Islet precursor cell (in vitro differentiated cells): ENCODE data around the gene CEP128.
A peak's percentile ranks its signal among the peaks of the same experiment; 100 is the strongest.

Source experiments
- DNase-seq: peaks from one replicate; pipeline ENCODE4 v3.0.0-alpha.2; 2018

The CEP128 gene

DNA sequence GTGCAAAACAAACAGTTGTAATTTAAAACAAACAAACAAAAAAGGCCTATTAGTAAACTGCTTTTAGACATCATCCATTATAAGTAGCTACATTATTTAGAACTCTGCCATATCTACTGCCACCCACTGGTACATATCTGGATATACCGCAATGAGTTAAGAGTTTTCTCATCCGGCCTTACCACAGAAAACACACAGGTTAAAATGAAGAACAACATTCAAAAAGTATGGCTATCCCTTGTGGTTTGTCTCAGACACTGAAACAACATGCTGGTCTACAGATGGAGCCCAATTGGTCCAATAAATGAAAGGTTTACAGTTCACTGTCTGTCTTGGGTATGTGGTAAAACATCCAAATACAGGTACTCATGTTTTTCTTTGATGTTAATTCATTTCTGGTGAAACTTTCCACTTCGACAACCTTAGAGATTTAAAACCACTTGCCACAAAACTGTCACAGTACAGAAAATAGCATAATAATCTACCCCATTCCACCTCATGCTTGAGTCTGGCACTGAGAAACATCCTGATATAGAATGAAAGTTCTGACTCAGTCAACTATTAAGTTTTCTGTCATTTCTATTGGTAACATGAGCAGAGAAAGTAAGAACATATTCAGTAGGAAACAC lies 354.3 kb downstream of the CEP128 start:
- DNase-seq, result no peak

DNA sequence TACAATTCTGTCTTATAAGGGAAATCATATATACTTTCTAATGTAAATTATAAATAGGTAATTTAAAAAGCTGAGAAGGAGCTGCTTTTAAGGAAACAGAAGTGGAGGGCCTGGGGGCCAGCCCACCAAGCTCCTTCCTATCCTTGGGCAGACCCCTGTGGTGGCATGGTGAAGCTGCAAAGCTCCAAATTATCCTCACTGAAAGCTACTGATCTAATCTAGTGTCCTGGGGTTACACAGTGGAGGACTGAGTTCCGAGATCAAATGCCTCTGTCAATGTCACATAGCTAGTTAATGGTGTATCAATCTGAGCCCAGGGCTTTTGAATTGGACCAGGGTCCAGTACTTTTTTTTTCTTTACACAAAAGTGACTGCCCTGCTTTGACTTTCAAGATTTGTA lies 355.4 kb downstream of the CEP128 start:
- DNase-seq, result peak; percentile 58

- DNase-seq, result no peak
Measured at GRCh38 chr14:80585506-80585835, 356.1 kb downstream of the CEP128 start.

- DNase-seq, result no peak
Measured at GRCh38 chr14:80584744-80585505, 356.6 kb downstream of the CEP128 start.

DNA sequence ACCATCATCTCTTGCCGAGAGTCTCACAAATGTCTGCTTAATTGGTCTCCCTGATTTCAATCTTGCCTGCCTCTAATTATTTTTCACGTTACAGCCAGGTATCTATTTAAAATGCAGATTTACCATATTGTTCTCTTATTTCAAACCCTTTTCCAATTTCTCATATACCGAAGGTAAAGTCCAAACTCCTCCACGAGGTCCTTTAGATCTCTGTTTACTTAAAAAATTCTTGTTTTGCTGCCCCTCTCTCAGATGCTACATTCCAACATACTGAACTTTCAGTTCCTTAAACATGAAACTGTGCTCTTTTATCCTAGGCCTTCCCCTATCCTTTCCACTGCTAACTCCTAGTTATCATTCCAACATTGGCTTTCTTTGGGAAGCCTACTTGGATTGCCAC lies 363.9 kb downstream of the CEP128 start:
- no peak for DNase-seq

- no peak for DNase-seq
Measured at GRCh38 chr14:80576401-80576800, 365.1 kb downstream of the CEP128 start.

DNA sequence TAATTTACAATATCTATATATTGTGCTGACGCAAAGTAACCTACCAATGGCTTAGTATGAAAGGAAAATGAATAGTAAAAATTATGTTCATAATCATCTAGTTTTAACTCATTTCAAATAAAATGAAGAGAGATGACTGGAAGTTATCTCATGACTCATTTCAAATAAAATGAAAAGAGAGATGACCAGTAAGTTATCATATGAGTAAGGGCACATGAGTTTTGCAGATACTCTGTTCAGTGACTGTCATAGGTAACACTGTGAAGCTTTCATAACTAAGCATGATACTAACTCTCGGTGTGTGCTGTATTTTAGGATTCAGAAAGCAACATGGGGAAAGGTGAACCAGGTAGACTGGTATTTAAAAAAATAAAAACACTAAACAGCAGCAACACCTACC lies 365.8 kb downstream of the CEP128 start:
- DNase-seq, result no peak

- DNase-seq, result no peak
Measured at GRCh38 chr14:80572666-80573065, 368.9 kb downstream of the CEP128 start.

DNA sequence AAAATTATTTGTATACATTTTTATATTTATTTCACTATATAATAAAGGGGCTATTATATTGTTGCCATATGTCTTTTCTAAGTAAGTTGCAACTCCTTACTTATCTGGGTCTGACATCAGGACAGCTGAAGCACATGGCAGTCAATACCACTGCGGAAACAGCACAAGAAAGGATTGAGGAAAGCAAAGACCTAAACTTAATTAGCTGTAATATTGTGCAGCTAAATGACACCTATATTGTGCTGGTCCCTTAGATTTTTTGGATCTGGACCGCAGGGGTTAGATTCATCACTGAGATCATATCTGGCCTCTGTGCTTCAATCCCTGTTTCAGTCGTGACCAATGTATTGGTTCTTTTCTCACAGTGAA lies 370.6 kb downstream of the CEP128 start:
- DNase-seq, result no peak

- DNase-seq, result peak; percentile 70
Measured at GRCh38 chr14:80567905-80568536, 373.5 kb downstream of the CEP128 start.

GRCh38 chr14:80565001-80565400 lies 376.5 kb downstream of the CEP128 start:
- peak; percentile 81 for DNase-seq

GRCh38 chr14:80564051-80564450 lies 377.5 kb downstream of the CEP128 start:
- DNase-seq, result no peak

DNA sequence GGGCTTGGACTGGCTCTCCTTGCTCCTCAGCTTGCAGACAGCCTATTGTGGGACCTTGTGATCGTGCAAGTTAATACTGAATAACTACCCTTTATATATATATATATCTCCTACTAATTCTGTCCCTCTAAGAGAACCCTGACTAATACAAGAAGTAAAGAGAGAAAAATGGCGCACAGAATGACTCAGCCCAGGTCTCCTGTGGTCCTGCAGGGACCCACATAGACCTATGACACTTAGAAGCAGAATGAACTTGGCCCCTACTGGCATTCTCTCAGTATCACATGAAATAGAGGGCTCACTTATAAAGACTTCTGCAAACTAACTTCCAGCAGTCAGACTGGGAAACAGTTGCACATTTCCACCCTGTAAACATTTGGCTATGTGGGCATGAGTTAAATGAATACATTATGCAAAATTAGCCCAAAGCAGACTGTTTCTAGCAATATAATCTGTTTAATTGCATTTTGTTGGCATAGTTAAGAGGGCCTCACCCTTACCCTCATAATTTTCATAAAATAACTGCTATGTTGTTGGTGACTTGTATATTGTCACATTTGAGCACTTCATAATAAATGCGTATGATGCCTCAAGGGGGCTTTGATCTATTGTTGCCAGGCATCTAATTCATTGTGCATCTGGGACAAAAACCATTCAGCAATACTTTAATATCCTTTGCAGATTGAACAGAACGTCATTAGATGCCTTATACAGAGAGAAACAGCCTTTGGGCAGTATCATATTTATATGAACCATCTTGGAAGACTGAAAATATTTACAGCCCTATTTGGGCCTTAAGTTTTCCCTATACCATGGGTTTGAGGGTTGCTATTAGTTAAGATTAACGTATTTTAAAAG lies 380.5 kb downstream of the CEP128 start:
- no peak for DNase-seq

DNA sequence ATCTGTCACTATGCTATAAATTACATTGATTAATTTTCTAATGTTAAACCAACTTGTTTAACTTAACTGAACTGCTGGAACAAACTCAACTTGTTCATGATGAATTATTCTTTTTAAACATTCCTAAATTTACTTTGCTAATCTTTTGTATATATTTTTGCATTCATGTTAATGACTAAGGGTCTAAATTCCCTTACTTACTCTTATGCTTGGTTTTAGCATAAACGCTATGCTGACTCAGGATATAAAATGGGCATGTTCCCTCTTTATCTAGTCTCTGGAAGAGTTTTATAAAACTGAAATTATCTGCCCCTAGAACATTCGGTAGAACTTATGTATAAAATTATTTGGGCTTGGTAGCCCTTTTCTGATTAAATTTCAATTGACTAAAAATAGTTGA lies 387.4 kb downstream of the CEP128 start:
- DNase-seq, result no peak

- no peak for DNase-seq
Measured at GRCh38 chr14:80549141-80549540, 392.4 kb downstream of the CEP128 start.

- no peak for DNase-seq
Measured at GRCh38 chr14:80545935-80546854, 395.3 kb downstream of the CEP128 start.

DNA sequence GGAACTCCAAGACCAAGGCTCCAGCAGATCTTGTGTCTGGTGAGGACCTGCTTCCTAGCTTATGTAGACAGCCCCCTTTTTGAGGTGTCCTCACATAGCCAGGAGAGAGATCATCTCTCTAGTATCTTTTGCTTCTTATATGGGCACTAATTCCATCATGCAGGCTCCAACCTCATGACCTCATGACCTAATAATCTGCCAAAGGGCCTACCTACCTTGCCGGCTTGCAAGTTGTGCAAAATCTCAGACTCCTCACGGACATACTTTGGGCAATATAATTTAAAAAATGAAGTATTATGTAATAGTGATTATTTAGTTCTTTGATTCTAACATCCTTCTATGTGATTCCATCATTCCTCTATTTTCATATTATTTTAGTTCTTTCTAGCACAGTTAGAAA lies 397.2 kb downstream of the CEP128 start:
- DNase-seq, result no peak

DNA sequence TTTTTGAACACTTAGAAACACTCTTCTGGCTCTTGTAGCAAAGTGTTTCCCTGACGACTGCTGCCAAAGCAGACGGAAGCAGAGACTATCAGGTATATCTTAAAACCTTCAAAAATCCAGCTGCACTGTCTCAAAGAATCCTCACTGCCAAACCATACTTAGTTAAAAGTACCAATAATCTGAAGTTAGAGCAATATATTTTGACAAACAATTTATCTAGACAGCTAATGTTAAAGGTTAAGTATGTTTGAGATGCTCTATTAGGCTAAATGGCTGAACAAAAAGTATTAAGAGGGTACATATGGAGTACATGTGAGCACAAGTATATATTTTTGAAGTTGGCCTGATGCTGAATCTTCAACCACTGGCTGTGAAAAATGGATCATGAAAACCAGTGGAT lies 398.3 kb downstream of the CEP128 start:
- no peak for DNase-seq

DNA sequence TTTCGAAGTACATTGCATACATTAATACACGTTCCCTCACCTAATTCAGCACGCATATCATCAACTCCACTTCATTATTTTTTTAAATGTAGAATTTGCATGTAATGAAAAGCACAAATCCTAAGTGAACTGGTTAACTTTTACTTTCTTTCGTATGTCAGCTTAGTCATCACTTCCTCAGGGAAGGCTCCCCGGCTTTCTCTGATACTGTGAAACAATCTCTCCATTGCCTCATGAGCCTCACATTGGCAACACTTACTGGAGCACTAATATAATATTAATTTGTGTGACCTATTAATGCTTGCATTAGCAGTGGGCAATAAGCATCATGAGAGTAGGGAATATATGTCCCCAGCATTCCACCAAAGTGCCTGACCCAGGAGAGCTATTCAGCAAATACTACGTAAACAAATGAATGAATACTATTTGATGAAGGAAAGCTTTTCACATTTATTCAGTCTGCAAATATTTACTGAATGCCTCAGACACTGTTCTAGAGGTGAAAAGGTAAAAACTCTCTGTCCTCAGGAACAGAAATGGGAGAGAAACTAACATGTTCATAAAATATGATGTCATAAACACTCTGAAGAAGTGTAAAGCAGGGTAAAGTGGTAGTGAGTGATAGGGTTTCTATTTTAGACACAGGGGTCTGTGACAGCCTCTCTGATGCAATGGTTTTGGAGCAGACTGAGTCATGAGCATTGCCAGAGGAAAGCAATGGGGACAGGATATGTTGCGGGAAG lies 402.7 kb downstream of the CEP128 start:
- DNase-seq, result no peak

- no peak for DNase-seq
Measured at GRCh38 chr14:80537626-80538025, 403.9 kb downstream of the CEP128 start.

GRCh38 chr14:80536456-80536855 lies 405.1 kb downstream of the CEP128 start:
- DNase-seq, result no peak

GRCh38 chr14:80535171-80535570 lies 406.4 kb downstream of the CEP128 start:
- no peak for DNase-seq
